ENCODE measurements around the gene CLDN6. TPM values are rescaled to one million over a fixed set of nuclear protein-coding genes. Genes with fewer than 3 reads are reported as not detected.

Gene CLDN6
- total and polyA plus RNA-seq, 2 of the 13 experiments (the other 11 are each of a cell fraction or from before 2014, with no cell fraction given), result 5.9 to 7.6 TPM

- TF ChIP-seq RFX1 (IDR thresholded peaks at IDR 0.05), result no peak
- TF ChIP-seq ZNF691 (CRISPR knock-in tag; IDR thresholded peaks at IDR 0.05; ENCODE audit: borderline replicate concordance, low read depth), result peak; percentile 63; the same call in 1 of the 2 replicates
- TF ChIP-seq JUND (CRISPR knock-in tag; IDR thresholded peaks at IDR 0.05), result peak; percentile 99
- peak; percentile 74 for TF ChIP-seq TFE3 (CRISPR knock-in tag; IDR thresholded peaks at IDR 0.05)
- no peak for TF ChIP-seq HNF4G (IDR thresholded peaks at IDR 0.05; ENCODE audit: borderline replicate concordance, low read depth, low read length)
- no peak for TF ChIP-seq HNF4G (CRISPR knock-in tag; IDR thresholded peaks at IDR 0.05; ENCODE audit: borderline replicate concordance, low read depth)
- no peak for TF ChIP-seq REST (IDR thresholded peaks at IDR 0.05; ENCODE audit: borderline replicate concordance in 1 of 2, low read depth in 1 of 2, low read length in 2 of 2)
- TF ChIP-seq ELF4 (CRISPR knock-in tag; IDR thresholded peaks at IDR 0.05; ENCODE audit: borderline replicate concordance), result 0 out of 2 replicates have a peak, but pooled peaks have one; percentile 63
- TF ChIP-seq ZNF878 (CRISPR knock-in tag; IDR thresholded peaks at IDR 0.05), result peak; percentile 64; the same call in 1 of the 2 replicates
- no peak; the same call in 1 of the 2 replicates for TF ChIP-seq STAT5B (CRISPR knock-in tag; IDR thresholded peaks at IDR 0.05)
- no peak for TF ChIP-seq ZNF282 (IDR thresholded peaks at IDR 0.05; ENCODE audit: partially characterized antibody)
- TF ChIP-seq TBX3 (IDR thresholded peaks at IDR 0.05; ENCODE audit: borderline replicate concordance), result 0 out of 2 replicates have a peak, but pooled peaks have one; percentile 25
- TF ChIP-seq U2AF1 (optimal IDR thresholded peaks at IDR 0.05; ENCODE audit: low read depth, low read length), result peak; percentile 61
- TF ChIP-seq FOXP1 (IDR thresholded peaks at IDR 0.05), result no peak
- peak; percentile 53 for TF ChIP-seq FOXP1 (CRISPR knock-in tag; IDR thresholded peaks at IDR 0.05)
- TF ChIP-seq ZNF83 (CRISPR knock-in tag; IDR thresholded peaks at IDR 0.05; ENCODE audit: borderline replicate concordance), result no peak
- no peak for TF ChIP-seq ZNF430 (CRISPR knock-in tag; IDR thresholded peaks at IDR 0.05)
- TF ChIP-seq SRF (IDR thresholded peaks at IDR 0.05; ENCODE audit: low read depth, low read length), result no peak
- 0 out of 2 replicates have a peak, but pooled peaks have one; percentile 21 for TF ChIP-seq ZNF839 (CRISPR knock-in tag; IDR thresholded peaks at IDR 0.05; ENCODE audit: borderline replicate concordance)
- no peak; the same call in none of the 2 replicates for TF ChIP-seq KDM6A (CRISPR knock-in tag; IDR thresholded peaks at IDR 0.05; ENCODE audit: low read depth)
- no peak for TF ChIP-seq GLMP (CRISPR knock-in tag; IDR thresholded peaks at IDR 0.05; ENCODE audit: borderline replicate concordance)
- TF ChIP-seq ZNF451 (CRISPR knock-in tag; IDR thresholded peaks at IDR 0.05), result no peak
- peak; percentile 75; the same call in 1 of the 2 replicates for TF ChIP-seq SSRP1 (CRISPR knock-in tag; IDR thresholded peaks at IDR 0.05)
Observed at GRCh38 chr16:3020604-3021448, 2.8 kb upstream of the CLDN6 start (continued).
